Activated CD8-positive, alpha-beta memory T cell treated with anti-CD3 and anti-CD28 coated beads, Interleukin-2, amount 10 ng/mL, durations not matched to agents 7 days and 5 days (primary cell): ENCODE data around the gene DDX47. TPM values are rescaled to one million over a fixed set of nuclear protein-coding genes. Genes with fewer than 3 reads are reported as not detected.
"Not testable (repeated sequence)": the region's sequence is repeated elsewhere in the genome, so short reads cannot be mapped to it uniquely, and the experiment has no call there.

Experiments used
- ATAC-seq: fragments of 150-1000 bp; cut with Tn5 transposase; one replicate; pipeline ENCODE4 v1.10.0; 2021; ENCODE audit warnings: moderate library complexity
- CTCF ChIA-PET: fragments of 350-600 bp; sonication (Branson Sonifier 250); formaldehyde crosslinking; loops from one replicate; lab custom pipeline; 2021; ENCODE audit warnings: antibody characterized with exemption; lab: Charles Lee
- DNase-seq: peaks from one replicate; pipeline ENCODE4 v3.0.0-alpha.2; 2020
- H3K27ac Mint-ChIP-seq: one replicate; pipeline ENCODE4 v1.8.0; 2021; ENCODE audit warnings: mild to moderate bottlenecking, mixed read lengths
- H3K27me3 Mint-ChIP-seq: one replicate; pipeline ENCODE4 v1.8.0; 2021; ENCODE audit warnings: mixed read lengths
- H3K36me3 Mint-ChIP-seq: one replicate; pipeline ENCODE4 v1.8.0; 2021; ENCODE audit warnings: mild to moderate bottlenecking, mixed read lengths
- H3K4me1 Mint-ChIP-seq: one replicate; pipeline ENCODE4 v1.8.0; 2021; ENCODE audit warnings: mixed read lengths
- H3K4me3 Mint-ChIP-seq: one replicate; pipeline ENCODE4 v1.8.0; 2021; ENCODE audit warnings: mild to moderate bottlenecking, moderate library complexity, mixed read lengths
- H3K9me3 Mint-ChIP-seq: one replicate; pipeline ENCODE4 v1.8.0; 2022; ENCODE audit warnings: low read depth, mixed read lengths
- total RNA-seq, 2 experiments: library from RNA; stranded (reverse); gene quantifications; one replicate each; pipeline ENCODE4 v1.2.3, GENCODE V29; 2021

The DDX47 gene
- total RNA-seq, 2 experiments from 2014 or later = 56.0 to 68.0 TPM

GRCh38 chr12:12817616-12818015 lies 4.5 kb downstream of the DDX47 start:
- no peak for ATAC-seq
- DNase-seq = no peak
- Mint-ChIP-seq H3K27ac (no peak overlapping the region), H3K4me3 (no peak overlapping the region), H3K36me3 (peaks cover 52% of the 10 kb centered on the region), H3K27me3 (no peaks in the 10 kb centered on the region), H3K9me3 (no peaks in the 10 kb centered on the region), H3K4me1 (peaks cover 65% of the 10 kb centered on the region)
- CTCF ChIA-PET = no interaction called here

- Mint-ChIP-seq H3K27ac (no peak overlapping the region), H3K4me3 (no peak overlapping the region), H3K4me1 (peaks cover 55% of the 10 kb centered on the region), H3K9me3 (no peaks in the 10 kb centered on the region), H3K27me3 (no peaks in the 10 kb centered on the region), H3K36me3 (peaks cover 58% of the 10 kb centered on the region)
- ATAC-seq (no peak), DNase-seq (no peak)
- CTCF ChIA-PET = no interaction called here
Observed at GRCh38 chr12:12818701-12819100, 5.6 kb downstream of the DDX47 start.

GRCh38 chr12:12819221-12819620 lies 6.1 kb downstream of the DDX47 start:
- Mint-ChIP-seq H3K27me3 (no peaks in the 10 kb centered on the region), H3K36me3 (peaks cover 56% of the 10 kb centered on the region), H3K4me1 (peaks cover 50% of the 10 kb centered on the region), H3K9me3 (no peaks in the 10 kb centered on the region), H3K4me3 (no peak overlapping the region), H3K27ac (no peak overlapping the region)
- CTCF ChIA-PET = no interaction called here
- ATAC-seq = no peak
- DNase-seq = no peak

- Mint-ChIP-seq H3K27me3 (no peaks in the 10 kb centered on the region), H3K4me3 (no peak overlapping the region), H3K36me3 (peaks cover 60% of the 10 kb centered on the region), H3K4me1 (peaks cover 44% of the 10 kb centered on the region), H3K27ac (no peak overlapping the region), H3K9me3 (no peaks in the 10 kb centered on the region)
- no peak for ATAC-seq
- CTCF ChIA-PET = no interaction called here
- DNase-seq = no peak
Observed at GRCh38 chr12:12819752-12820311, 6.7 kb downstream of the DDX47 start.

GRCh38 chr12:12820376-12820775 lies 7.2 kb downstream of the DDX47 start:
- H3K9me3 Mint-ChIP-seq, H3K4me3 Mint-ChIP-seq, DNase-seq, H3K27ac Mint-ChIP-seq, ATAC-seq, CTCF ChIA-PET, H3K27me3 Mint-ChIP-seq: not testable (repeated sequence)
- Mint-ChIP-seq H3K36me3 (peaks cover 61% of the 10 kb centered on the region), H3K4me1 (peaks cover 42% of the 10 kb centered on the region)

GRCh38 chr12:12821975-12822374 lies 8.8 kb downstream of the DDX47 start:
- H3K9me3 Mint-ChIP-seq = no peaks in the 10 kb centered on the region
- peaks cover 26% of the 10 kb centered on the region for H3K4me1 Mint-ChIP-seq
- no peak overlapping the region for H3K4me3 Mint-ChIP-seq
- H3K27ac Mint-ChIP-seq = no peak overlapping the region
- H3K27me3 Mint-ChIP-seq = no peaks in the 10 kb centered on the region
- ATAC-seq (no peak), DNase-seq (no peak)
- CTCF ChIA-PET = interaction anchor here (1.1 to 2.2 kb wide), 3 partner anchors 33 to 164 kb away, joined by 3 to 7 read pairs (median 4); no protein-coding TSS in a partner anchor
- peaks cover 59% of the 10 kb centered on the region for H3K36me3 Mint-ChIP-seq

- Mint-ChIP-seq H3K9me3 (no peaks in the 10 kb centered on the region), H3K4me1 (peaks cover 22% of the 10 kb centered on the region), H3K36me3 (peaks cover 63% of the 10 kb centered on the region), H3K27me3 (no peaks in the 10 kb centered on the region), H3K4me3 (no peak overlapping the region), H3K27ac (no peak overlapping the region)
- DNase-seq (no peak), ATAC-seq (no peak)
- CTCF ChIA-PET = interaction anchor here (1.1 to 2.2 kb wide), 4 partner anchors 9 to 36 kb away, joined by 3 to 7 read pairs (median 4); no protein-coding TSS in a partner anchor
Observed at GRCh38 chr12:12822886-12823285, 9.7 kb downstream of the DDX47 start.

GRCh38 chr12:12823300-12823699 lies 10.2 kb downstream of the DDX47 start:
- Mint-ChIP-seq H3K27me3 (no peaks in the 10 kb centered on the region), H3K9me3 (no peaks in the 10 kb centered on the region), H3K4me1 (peaks cover 22% of the 10 kb centered on the region), H3K4me3 (no peak overlapping the region), H3K36me3 (peaks cover 64% of the 10 kb centered on the region), H3K27ac (no peak overlapping the region)
- CTCF ChIA-PET = interaction anchor here (1.1 to 2.2 kb wide), 4 partner anchors 10 to 36 kb away, joined by 3 to 7 read pairs (median 4); no protein-coding TSS in a partner anchor
- no peak for DNase-seq
- ATAC-seq = no peak

GRCh38 chr12:12823811-12824210 lies 10.7 kb downstream of the DDX47 start:
- Mint-ChIP-seq H3K27me3 (no peaks in the 10 kb centered on the region), H3K4me1 (peaks cover 17% of the 10 kb centered on the region), H3K9me3 (no peaks in the 10 kb centered on the region), H3K4me3 (no peak overlapping the region), H3K27ac (no peak overlapping the region), H3K36me3 (peaks cover 64% of the 10 kb centered on the region)
- DNase-seq (no peak), ATAC-seq (no peak)
- CTCF ChIA-PET = interaction anchor here (1.1 to 2.2 kb wide), 3 partner anchors 10 to 37 kb away, joined by 3 to 7 read pairs (median 4); no protein-coding TSS in a partner anchor

GRCh38 chr12:12835378-12836146 lies 22.4 kb downstream of the DDX47 start:
- CTCF ChIA-PET = no interaction called here
- Mint-ChIP-seq H3K27me3 (no peaks in the 10 kb centered on the region), H3K9me3 (no peaks in the 10 kb centered on the region), H3K27ac (no peak overlapping the region), H3K36me3 (peaks cover 25% of the 10 kb centered on the region), H3K4me3 (no peak overlapping the region), H3K4me1 (peaks cover 12% of the 10 kb centered on the region)
- no peak for DNase-seq
- ATAC-seq = no peak

GRCh38 chr12:12836571-12836970 lies 23.4 kb downstream of the DDX47 start:
- Mint-ChIP-seq H3K4me3 (no peak overlapping the region), H3K27ac (no peak overlapping the region), H3K9me3 (no peaks in the 10 kb centered on the region), H3K36me3 (peaks cover 22% of the 10 kb centered on the region), H3K4me1 (peaks cover 12% of the 10 kb centered on the region), H3K27me3 (no peaks in the 10 kb centered on the region)
- ATAC-seq = no peak
- CTCF ChIA-PET = interaction anchor here (0.6 to 2.0 kb wide), 22 partner anchors 8 to 398 kb away, joined by 3 to 7 read pairs (median 4); partner anchors contain the start of gene APOLD1
- no peak for DNase-seq

- Mint-ChIP-seq H3K27me3 (no peaks in the 10 kb centered on the region), H3K4me3 (no peak overlapping the region), H3K27ac (no peak overlapping the region), H3K36me3 (peaks cover 18% of the 10 kb centered on the region), H3K4me1 (peaks cover 12% of the 10 kb centered on the region), H3K9me3 (no peaks in the 10 kb centered on the region)
- ATAC-seq (peak; percentile 79), DNase-seq (peak; percentile 58)
- CTCF ChIA-PET = interaction anchor here (0.6 to 2.0 kb wide), 29 partner anchors 9 to 1121 kb away, joined by 3 to 7 read pairs (median 3); partner anchors contain the start of gene APOLD1
Observed at GRCh38 chr12:12837025-12837812, 24.1 kb downstream of the DDX47 start.

GRCh38 chr12:12837813-12838153 lies 24.6 kb downstream of the DDX47 start:
- no peaks in the 10 kb centered on the region for H3K9me3 Mint-ChIP-seq
- CTCF ChIA-PET = interaction anchor here (0.6 to 2.0 kb wide), 10 partner anchors 12 to 1121 kb away, joined by 3 to 7 read pairs (median 4); partner anchors contain the start of gene APOLD1
- H3K27me3 Mint-ChIP-seq = no peaks in the 10 kb centered on the region

More at GRCh38 chr12:12837813-12838153, 24.6 kb downstream of the DDX47 start:
- Mint-ChIP-seq H3K27ac (no peak overlapping the region), H3K4me3 (no peak overlapping the region), H3K4me1 (peaks cover 12% of the 10 kb centered on the region), H3K36me3 (peaks cover 12% of the 10 kb centered on the region)
- ATAC-seq = no peak
- DNase-seq = no peak
